Epithelial cell of prostate (primary cell): ENCODE data around the gene USP47.

ENCODE experiments used
- DNase-seq: peaks from one replicate; pipeline ENCODE4 v3.0.0-alpha.2; 2011; ENCODE audit warnings: low read depth, low spot score
- H3K27ac ChIP-seq: fragments of 450-650 bp; 2 replicates; pipeline ENCODE4 v1.5.1; 2017; ENCODE audit warnings: mild to moderate bottlenecking

USP47 gene

GRCh38 chr11:11841723-11842420 lies at the start of gene USP47:
Gene USP47 (plus strand): TSS chr11:11841972. CDS start chr11:11842186, 214 bp downstream.
- peak within 1 kb of the TSS; percentile 88 for H3K27ac ChIP-seq
- DNase-seq: no peak

GRCh38 chr11:11793073-11793472 lies 48.7 kb upstream of the USP47 start:
- no peak overlapping the region for H3K27ac ChIP-seq
- no peak for DNase-seq

- no peak overlapping the region for H3K27ac ChIP-seq
- DNase-seq: no peak
Measured at GRCh38 chr11:11798586-11799438, 43.0 kb upstream of the USP47 start.

- no peak for DNase-seq
- no peak overlapping the region for H3K27ac ChIP-seq
Measured at GRCh38 chr11:11805228-11805627, 36.5 kb upstream of the USP47 start.

GRCh38 chr11:11806074-11806473 lies 35.7 kb upstream of the USP47 start:
- no peak overlapping the region for H3K27ac ChIP-seq
- no peak for DNase-seq

- no peak overlapping the region for H3K27ac ChIP-seq
- no peak for DNase-seq
Measured at GRCh38 chr11:11806586-11806985, 35.2 kb upstream of the USP47 start.

GRCh38 chr11:11807811-11808782 lies 33.7 kb upstream of the USP47 start:
- H3K27ac ChIP-seq: no peak overlapping the region
- DNase-seq: no peak

GRCh38 chr11:11808992-11809615 lies 32.7 kb upstream of the USP47 start:
- no peak for DNase-seq
- no peak overlapping the region for H3K27ac ChIP-seq

- DNase-seq: no peak
- no peak overlapping the region for H3K27ac ChIP-seq
Measured at GRCh38 chr11:11810764-11811726, 30.7 kb upstream of the USP47 start.

GRCh38 chr11:11813288-11813962 lies 28.3 kb upstream of the USP47 start:
- peak overlapping the region; percentile 30 for H3K27ac ChIP-seq
- DNase-seq: peak; percentile 55

GRCh38 chr11:11814614-11815452 lies 26.9 kb upstream of the USP47 start:
- no peak for DNase-seq
- no peak overlapping the region for H3K27ac ChIP-seq

- H3K27ac ChIP-seq: no peak overlapping the region
- peak; percentile 59 for DNase-seq
Measured at GRCh38 chr11:11816511-11817314, 25.1 kb upstream of the USP47 start.

- H3K27ac ChIP-seq: no peak overlapping the region
- DNase-seq: no peak
Measured at GRCh38 chr11:11817957-11818356, 23.8 kb upstream of the USP47 start.

- H3K27ac ChIP-seq: no peak overlapping the region
Measured at GRCh38 chr11:11818529-11819121, 23.1 kb upstream of the USP47 start.

GRCh38 chr11:11821899-11822298 lies 19.9 kb upstream of the USP47 start:
- DNase-seq: no peak
- H3K27ac ChIP-seq: no peak overlapping the region

More at GRCh38 chr11:11818529-11819121, 23.1 kb upstream of the USP47 start:
- DNase-seq: no peak

- no peak for DNase-seq
- no peak overlapping the region for H3K27ac ChIP-seq
Measured at GRCh38 chr11:11822946-11823345, 18.8 kb upstream of the USP47 start.
